HG03565 (cell line): ENCODE results near the gene GLI2.

ENCODE experiments used
- ATAC-seq: cut with Tn5 transposase; IDR thresholded peaks from one replicate; pipeline ENCODE4 v1.9.1; 2021; ENCODE audit warnings: mild to moderate bottlenecking, moderate library complexity; ENCODE audit not compliant: unreplicated experiment

GLI2 gene

DNA sequence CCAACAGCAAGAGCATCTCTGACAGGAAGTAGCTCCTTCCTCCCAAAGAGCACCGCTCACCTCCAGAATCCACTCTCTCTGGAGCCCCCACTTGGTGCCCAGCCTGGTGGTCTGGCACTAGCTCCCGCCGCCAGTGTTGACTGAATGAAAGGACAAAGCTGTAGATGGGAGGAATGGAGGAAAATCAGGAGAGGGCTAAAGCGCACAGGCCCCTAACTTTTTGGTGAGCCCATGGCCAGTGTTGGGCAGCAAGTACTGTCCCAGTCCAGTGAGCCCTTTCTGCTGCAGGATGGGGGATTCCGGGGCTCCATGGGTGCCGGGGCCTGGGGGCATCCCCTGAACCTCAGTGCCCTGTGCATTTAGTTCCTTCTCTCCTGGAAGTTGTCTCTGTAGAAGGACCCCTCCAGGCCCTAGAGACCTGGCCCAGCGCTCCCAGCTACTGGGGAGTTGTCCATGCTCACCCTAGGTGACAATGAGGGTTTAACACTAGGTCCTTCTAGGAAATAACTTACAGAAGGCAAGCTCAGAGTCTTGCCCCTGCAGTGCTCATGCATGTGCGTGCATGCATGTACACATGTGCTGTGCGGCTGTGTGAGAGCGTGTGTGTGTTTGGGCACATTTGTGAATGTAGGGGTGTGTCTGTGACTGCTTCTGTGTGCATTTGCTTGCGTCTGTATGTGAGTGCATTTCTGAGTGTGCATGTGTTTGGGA lies 33.6 kb downstream of the GLI2 start:
- ATAC-seq, result no peak

DNA sequence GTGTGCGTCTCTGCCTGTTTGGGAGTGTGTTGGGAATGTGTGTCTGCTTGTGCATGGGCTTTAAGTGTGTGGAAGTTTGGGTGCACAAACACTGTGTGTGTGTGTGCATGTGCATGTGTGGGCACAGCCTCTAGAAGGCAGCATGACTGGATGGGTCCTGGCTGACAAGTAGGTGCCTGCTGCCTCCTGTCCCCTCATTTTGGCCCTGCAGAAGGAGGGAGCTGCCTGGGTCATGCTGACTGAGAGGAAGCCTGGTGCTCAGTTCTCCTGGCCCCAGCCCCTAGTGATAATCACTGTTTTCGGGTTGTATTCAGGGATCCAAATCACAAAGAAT lies 34.1 kb downstream of the GLI2 start:
- no peak for ATAC-seq

DNA sequence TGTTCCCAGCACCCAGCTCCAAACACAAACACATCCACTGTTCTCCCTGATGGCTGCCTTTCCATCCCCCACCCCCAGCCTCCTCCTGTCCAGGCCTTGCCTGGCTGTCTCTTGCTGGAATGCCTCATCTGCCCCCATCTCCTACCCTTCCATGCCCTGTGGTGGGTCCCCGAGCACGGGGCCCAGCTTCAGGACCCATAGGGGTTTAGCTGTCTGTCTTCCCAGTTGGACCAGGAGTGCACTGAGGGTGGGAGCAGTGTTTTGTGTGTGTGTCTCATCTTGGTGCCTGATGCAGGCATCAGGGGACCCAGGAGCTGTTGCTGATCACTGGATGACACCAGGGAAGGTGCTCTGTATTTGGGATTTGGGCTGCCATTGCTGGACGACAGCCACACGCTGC lies 34.5 kb downstream of the GLI2 start:
- ATAC-seq, result no peak

DNA sequence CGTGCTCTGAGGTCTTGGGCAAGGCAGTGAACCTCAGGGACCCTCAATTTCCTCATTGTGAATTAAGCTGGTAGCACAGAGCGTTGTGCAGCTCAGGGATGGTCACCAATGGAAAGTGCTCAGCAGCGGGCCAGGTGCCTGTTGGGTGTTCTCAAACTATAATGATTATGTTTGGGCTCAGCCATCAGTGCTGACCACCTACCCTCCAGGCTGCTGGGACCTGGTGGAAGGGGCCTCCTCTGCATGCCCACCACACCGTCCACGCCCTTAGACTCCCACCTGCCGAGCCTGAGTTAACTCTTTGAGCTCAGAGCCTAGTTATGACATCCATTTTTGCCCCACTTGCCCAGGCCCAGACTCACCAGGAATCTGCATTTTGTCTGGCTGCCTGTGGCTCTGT lies 35.0 kb downstream of the GLI2 start:
- ATAC-seq, result no peak

DNA sequence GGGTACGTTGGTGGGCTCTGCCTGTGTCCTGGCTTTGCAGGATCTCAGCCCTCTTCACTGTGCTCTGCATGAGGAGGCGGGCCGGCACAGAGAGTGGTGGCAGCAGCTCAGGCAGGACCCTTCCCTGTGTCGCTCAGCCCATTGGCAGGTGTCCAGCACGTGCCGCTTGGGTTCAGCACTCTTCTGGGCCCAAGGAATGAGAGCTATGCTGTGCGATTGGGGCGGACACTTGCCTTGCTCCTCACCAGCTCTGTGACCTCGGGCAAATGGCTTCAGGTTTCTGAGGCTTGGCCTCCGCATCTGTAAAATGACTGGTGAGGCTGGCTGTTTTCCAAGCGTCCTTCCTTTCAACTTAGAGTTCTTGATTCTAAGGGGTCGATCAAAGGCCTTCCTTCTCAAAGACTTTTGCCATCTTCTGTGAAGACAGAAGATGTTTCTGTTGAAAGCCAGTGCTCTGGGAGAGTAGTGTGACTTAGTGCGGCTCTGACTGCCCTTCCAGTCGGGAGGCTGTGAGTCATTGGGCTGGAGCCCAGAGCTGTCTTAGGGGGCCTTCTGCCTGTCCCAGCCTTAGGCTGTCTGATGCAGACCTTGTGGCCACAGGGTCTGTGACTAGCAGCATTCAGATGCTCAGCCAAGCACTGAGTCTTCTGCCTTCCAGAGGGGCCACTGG lies 35.6 kb downstream of the GLI2 start:
- no peak for ATAC-seq

DNA sequence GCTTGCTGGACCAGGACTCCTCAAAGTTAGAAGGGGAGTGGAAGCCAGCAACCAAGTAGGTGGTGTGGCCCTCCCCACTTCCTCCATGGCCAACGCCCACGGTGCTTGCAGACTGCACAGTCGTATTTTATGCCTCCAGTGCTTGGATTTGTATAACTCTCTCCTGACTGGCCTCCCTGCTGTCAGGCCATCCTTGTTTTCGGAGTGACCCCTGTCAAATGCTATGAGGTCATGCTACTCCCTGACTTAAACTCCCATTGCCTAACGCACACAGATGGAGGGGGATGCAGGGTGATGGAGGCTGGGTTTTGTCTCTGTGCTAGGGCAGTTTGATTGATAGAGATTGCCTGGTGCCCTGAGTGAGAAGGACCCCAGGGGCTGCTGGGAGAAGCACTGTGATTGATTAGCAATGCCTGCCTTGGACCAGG lies 36.1 kb downstream of the GLI2 start:
- no peak for ATAC-seq

DNA sequence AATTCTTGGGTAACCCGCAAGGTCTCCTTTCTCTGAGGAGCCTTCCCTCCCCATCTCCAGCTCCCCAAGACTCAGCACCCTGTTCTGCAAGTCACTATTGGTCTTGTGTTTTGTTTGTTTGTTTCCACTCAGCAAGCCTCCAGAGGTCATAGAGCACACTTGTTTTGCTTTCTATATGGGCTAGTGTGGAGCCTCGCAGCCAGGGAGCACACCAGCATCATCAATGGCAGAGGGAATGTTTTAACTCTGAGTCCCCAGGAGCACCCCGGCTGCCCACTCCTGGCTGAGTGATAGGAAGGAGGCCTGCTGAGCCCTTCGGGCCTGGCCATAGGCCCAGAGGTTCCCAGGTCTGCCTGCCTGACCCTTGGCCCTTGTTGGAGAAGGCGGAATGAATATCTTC lies 36.6 kb downstream of the GLI2 start:
- ATAC-seq, result no peak

DNA sequence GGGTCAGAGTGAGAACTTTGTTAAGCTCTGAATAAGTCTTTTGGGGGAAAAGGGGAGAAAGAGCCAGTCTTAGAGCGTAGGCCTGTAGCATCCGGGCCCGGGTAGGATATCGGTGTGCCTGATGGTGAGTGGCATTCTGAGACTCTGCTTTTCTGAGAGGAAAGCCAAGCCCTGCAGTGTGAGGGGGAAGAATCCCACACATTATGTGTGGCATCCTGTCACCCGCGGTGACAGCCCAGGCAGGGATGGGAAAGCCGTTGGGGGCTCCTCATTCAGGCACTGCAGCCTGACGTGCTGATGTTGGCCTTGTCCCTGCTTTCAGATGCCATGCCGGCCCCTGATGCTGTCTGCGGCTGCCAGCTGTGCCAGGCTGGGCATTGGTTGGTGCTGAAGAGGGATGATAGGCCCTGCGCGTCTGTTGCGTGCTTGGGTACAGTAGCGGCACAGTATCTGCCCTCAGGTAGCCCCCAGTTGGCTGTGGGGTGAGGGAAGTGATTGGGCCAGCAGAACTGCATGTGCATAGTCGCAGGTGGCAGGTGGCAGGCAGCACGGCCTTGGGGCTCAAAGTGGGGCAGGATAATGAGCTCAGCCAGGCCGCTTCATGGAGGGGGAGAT lies 37.6 kb downstream of the GLI2 start:
- ATAC-seq, result no peak

DNA sequence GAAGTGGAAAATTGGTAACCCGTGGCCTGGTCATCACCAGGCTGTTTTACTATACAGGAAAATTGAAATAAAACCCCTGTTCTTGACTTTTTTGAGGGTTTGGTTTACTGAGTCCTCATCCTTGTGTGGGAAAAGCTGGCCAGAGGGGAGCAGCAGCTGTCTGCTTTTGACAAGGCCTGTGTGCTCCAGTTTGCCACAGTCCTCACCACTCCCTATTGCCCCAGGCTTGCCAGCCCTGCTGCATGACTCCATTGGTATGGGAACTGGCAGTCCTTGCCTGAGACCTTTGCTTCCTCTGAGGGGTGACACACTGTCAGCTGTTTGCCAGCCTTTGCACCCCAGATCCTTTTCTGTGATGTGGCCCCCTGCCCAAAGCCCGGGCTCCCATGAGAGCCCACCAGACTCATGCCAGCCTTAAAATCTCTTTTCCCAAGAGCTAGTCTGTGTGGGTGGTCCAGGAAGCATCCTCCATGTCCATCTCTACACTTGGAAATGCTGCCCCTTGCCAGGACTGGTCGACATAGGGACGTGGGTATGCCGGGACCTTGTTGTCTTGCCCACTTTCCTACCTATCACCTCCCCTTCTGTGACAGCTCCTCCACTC lies 39.0 kb downstream of the GLI2 start:
- no peak for ATAC-seq

DNA sequence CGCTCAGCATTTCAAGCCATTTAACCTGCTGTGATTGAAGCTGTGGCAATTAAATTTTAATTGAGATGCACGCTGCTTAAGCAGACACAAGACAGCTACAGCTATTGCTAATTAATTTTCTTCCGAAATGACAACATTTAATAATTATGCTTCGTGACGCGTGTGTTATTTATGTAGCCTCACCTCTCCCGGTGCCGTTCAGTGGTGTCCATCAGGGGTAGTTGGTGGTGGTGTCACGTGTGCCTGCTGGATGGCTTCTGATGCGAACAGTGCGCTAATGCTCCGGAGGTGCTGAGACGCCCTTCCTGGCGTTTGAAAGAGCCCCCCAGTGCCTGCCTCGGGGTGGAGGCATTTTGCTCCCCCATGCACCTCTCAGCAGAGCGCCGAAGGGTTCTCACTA lies 39.5 kb downstream of the GLI2 start:
- ATAC-seq, result no peak

DNA sequence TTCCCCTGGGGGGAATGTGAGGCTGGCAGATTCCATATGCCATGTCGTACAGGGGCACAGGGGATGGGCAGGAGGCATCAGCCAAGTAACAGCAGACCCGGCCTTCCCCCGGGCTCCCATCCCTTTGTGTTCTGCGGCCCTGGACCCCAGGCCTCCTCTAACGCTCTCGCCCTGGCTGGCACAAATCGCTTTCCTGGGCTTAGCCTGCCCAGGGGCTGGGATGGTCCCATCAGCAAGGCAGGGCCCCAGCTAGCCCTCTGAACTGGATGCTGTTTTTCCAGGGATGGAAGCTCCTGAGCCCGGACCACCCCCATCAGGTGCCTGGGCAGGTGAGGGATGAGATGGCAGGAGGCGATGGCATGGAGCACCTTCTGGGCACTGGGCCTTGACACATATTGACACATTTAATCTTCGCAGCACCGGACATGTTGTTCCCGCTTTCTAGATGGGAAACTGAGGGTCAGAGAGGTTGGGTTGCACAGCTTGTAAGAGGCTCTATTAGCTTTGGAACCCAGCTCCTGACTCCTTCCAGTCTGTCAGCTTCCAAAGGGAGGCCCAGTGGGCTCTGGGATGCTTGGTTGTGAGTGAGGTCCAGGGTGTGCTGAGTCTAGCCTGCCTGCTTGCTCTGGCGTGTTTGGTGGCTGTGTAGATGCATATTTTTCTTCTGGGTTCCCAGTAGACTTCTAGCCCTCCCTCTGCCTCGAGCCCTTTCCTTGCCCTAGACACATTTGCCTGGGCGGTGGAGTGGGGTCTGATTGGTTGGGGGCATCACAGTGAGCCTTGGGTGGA lies 40.3 kb downstream of the GLI2 start:
- no peak for ATAC-seq

DNA sequence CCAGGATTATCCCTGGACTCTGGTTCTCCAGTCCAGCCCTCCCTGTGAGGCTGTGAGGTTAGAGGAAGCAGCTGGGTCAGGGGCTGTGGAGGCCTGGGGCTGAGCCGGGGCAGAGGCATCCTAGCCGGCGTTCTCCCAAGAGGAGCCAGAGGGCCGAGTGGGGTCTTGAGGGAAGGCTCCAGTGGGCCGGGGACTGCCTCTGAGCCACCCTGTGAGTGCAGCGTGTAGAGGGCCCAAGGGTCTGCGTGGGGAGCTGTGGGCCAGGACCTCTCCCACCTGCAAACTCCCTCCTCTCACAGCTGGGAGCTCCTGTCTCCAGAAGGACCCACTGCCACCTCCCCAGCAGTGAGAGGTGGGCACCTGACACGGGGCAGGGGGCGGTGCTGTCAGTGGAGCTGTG lies 41.0 kb downstream of the GLI2 start:
- ATAC-seq, result no peak

DNA sequence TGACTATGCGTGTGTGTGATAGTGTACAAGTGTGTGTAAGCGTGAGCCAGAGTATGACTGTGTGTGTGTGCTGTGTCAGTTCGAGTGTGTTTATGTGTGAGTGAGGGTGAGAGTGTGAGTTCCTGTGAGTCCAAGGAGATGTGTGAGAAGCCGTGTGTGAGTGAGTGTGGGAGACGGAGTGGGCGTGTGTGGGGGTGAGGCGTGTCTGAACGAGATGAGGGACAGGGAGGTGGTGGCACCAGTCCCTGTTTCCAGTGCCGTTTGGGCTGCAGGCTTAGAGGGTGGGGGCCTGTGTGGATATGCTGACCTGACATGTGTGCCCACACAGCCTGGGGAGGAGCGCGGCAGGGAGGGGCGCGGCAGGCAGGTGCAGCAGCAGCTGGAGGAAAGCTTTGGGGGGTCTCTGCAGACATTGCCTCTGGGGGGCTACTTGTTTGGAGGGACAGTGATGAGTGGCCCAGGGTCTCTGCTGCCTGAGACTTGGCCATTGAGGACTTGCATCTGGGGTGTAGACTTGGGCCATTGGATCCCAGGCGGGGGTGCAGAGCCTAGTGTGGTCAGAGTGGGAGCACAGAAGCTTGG lies 41.6 kb downstream of the GLI2 start:
- no peak for ATAC-seq

DNA sequence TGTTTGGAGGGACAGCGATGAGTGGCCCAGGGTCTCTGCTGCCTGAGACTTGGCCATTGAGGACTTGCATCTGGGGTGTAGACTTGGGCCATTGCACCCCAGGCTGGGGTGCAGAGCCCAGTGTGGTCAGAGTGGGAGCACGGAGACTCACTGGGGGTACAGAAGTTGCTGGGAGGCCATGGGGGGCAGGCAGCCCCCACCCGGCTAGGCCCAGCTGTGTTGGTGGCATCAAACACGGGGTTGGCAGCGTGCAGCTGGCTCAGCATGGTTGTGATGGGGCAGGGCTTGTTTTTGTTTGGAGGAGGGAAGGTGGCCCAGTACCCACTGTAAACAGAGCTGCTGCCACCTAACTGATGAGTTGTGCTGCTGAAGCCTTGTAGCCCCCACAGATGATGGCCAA lies 42.1 kb downstream of the GLI2 start:
- no peak for ATAC-seq

DNA sequence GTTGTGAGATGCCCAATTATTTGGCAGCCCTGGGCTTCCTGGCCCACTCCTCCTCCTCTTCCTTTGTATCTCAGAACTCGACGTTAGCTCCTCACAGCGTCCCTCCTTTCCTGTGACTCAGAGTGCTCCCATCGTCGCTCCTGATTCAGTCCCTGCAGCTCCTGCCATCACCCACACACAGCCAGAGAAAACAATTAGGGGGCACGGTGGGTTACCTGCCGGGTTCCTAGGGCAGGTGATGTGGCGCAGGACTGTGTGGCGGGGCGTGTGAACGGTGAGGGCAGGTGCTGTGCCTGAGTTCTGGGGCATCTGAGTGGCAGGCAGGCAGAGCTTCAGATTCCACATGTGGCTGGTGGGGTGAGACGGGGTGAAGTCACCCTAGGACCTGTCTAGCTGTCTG lies 42.6 kb downstream of the GLI2 start:
- no peak for ATAC-seq

DNA sequence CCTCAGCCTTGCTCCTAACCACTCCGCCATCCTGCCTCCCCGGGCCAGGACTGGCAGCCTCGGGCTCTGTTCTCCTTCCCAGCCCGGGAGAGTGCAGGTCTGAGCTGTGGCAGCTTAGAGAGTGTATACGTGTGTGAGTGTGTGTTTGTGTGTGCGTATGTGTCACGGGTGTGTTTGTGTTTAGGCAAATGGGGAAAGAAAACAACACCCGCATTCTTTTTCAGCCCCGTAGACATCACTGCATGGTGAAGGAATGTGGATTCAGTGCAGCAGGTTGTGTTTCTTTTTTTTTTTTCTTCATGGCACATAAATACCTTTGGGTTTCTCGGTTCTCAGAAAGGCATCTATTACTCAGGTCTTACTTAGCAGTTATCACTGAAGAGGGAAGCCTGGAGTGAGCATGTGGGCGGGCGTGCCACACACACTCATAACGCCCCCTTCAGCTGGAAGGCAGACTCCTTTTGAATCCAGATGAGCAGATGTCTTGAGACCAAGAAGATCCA lies 44.2 kb downstream of the GLI2 start:
- no peak for ATAC-seq

DNA sequence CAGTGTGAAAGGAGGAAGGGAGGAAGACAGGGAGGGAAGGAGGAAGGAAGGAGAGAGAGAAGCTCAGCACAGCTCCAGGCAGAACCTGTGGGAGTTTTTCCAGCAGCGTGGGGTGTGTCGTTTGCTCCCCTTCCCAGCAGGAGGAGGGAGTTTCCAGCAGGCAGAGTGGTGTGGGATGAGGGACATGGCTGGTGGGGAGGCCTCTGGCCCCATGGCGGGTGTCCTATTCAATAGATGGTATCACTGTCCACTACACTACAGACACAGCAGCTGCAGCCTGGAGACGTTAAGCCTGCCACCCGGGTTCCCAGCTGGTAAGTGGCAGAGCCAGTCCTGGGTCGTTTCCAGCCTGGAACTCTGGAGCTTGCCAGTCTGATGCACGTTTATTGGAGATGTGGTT lies 44.7 kb downstream of the GLI2 start:
- ATAC-seq, result no peak

DNA sequence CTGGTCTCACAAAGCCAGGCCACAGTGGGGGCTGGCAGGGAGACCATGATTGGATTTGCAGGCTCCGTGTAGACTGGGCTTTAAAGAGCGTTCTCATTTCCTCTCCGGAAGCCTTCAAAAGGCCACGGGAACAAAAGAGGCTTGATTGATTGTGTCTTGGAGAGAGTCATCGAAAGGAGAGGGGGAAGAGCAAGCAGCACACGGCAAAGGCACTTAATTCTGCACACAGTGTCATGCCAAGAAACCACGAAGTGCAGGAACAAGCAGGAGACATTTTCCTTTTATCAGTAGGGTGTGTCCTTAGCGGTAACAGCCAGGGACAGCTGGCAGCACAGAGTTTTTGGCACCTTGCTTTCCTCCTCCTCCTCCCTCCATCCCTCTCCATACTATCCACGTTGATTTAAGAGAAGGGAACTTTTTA lies 47.7 kb downstream of the GLI2 start:
- no peak for ATAC-seq

DNA sequence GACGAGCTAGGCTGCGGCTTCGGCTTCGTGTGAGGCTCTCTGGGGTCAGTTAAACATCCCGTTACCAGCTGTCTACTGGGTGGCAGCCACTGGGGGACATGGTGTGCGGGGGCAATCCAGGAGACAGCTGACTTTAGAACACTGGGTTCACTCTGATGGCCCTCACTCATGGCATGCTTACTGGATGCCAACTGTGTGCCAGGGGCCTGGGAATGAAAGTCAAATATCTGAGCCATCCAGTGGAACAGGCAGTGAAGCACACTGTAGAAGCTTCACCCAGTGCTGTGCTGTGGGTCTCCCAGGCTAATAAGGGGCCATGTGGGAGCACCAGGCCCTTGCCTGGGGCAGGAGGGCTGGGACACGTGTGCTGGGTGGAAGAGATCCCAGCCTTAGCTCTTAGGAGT lies 48.3 kb downstream of the GLI2 start:
- ATAC-seq, result no peak
